ENCODE measurements around the gene COLEC12.

Gene COLEC12

DNA sequence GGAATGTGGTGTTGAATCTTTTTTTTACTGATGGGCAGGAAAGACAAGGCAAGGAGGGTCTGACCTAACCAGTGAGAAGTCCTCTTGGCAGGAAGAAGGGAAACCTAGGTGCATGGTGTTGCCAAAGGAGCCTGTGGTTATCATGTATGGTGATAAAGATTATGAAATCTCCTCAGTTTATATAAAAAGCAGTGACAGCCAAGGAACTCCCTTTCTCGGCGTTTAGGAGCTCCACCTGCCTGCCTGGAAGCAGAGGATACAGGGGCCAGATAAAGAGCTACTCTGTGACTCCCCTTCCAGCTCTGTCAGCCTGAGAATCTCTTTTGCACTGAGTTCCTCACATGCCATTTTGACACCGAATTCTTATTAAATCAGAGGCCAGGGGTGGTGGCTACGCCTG, 26.1 kb downstream of the COLEC12 start:
- no peak for DNase-seq (ENCODE audit: low read depth)

DNA sequence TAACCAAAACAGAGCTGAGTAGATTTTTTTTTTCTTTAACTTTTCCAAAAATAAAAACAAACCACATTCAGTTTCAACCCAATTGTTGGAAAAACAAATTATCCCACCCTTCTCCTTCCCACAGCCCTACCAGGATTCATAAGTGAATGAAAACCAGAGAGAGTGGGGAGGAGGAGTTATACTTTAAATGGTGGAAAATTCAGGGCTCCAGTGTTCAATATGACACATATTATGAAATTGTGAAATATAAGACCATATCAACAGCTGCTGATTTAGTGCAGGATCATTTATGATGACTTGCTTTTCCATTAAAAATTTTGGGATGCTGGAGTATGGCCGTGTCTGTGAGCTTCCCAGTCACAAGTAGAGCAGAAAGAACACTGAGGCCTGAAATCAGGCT, 26.7 kb downstream of the COLEC12 start:
- DNase-seq (ENCODE audit: low read depth): no peak

DNA sequence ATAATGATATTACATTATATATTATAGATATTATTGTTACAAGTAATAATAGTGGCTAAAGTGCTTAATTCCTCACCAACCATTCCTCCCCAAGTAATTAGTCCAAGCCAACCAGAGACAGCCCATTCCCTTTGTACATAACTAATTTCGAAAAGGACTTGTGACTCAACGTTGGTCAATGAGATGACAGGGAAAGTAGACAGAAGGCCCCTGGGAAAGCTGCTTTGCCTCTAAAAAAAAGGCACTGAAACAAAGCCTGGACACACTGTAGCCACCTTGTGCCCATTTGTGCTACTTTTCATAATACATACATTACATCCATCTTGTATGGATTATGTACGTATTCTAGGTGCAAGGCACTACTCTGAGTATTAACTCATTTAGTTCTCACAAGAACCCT, 28.8 kb downstream of the COLEC12 start:
- DNase-seq (ENCODE audit: low read depth): no peak

DNA sequence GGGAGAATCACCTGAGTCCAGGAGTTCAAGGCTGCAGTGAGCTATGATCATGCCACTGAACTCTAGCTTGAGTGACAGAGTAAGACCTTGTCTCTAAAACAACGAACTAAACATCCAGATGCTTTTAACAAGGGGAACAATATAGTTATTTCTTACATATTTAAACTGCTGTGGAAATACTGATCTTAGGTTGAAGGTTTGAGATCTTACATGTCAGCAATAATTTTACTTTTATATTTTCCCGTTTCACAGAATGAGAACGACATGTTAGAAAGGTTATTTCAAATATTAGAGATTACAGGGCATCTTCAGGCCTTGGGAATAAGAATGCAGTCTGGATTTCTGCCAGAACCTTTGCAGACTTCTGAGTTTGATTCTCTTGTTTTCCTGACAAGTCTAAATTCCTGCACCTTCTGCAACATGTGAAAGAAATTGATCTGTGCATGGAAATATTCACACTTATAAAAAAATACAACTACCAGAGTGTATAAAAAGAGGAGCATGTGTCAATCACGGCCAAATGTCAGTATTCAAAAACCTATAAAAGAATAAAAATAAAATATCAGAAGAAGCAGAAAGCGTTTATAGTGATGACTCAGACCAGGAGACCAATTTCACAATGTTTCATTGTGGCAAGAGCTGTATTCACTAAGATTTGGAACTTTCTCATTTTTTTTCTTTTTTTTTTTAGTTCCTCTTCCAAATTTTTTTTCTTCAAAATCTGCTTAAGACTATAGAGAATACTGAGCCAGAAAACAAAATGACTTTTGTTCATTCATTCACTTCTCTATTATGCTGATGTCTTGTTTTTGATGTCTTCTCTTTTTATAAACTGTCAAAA, 29.6 kb downstream of the COLEC12 start:
- peak; percentile 48 for DNase-seq (ENCODE audit: low read depth)

DNA sequence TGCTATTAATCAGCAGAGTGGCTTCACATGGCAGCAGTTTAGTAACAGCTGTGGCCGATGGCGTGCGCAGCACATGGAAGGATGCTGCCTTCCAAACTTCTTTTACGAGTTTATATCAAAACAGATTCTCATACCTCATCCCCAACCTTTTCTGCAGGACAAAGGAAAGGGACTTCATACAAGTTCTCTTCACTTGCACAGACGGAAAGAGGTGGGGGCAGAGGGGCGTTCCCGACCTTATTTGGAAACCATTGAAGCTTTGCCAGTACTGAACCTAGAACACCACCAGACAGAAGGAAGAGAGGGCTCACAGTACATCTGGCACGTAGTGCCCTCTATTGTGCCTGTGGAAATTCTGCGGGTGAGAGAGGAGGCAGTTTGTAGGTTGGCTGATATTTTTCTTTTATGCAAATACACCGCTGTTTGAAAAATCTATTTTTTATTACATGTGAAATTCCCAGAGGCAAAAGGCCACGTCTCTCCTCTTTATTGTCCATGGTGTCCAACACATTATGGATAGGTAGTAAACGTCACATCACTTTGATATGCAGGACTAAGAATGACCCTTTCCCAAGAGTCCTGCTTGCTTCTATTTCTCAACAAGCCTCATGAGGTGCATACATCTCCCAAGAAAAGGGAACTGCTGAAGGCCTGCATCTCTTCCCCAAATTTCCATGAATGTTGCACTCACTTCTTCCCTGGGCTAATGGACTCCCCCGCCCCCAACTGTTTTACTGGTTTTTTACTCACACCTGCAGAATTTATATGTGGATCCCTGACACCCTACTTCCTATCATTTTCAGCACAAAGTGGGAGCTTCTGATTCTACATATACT, 31.3 kb downstream of the COLEC12 start:
- no peak for DNase-seq (ENCODE audit: low read depth)

DNA sequence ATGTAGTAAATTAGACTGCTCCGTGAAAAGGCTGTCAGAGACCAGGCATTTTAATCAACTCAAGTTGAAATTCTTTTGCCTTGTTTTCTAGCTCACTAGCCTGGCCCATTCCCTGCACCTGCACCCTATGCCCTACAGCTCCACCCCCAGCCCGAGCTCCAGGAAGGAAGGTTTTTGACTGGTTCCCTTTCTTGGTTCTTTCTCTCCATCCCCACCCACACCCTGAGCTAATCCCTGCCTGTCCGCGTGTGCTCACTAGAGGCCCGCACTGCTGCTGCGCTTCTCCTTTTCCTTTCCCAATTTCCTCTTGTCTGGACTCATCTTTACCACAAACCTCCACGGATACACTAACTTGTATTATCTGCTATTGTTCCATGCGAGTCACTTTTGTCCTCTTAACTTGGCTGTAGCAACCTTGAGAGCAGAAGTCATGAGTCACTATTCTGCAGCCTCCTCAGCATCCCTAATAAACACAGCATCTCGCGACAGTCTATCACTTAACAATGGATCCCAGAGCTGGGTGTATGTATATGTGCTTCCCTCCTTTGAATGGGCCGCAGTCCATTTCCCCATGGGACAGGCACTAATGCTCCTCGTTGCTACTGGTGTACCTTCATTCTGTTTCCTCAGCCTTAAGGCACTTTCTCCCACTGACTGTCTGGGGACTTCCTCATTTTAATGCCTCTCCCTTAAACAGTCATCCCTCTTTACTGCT, 36.5 kb downstream of the COLEC12 start:
- DNase-seq (ENCODE audit: low read depth): no peak

DNA sequence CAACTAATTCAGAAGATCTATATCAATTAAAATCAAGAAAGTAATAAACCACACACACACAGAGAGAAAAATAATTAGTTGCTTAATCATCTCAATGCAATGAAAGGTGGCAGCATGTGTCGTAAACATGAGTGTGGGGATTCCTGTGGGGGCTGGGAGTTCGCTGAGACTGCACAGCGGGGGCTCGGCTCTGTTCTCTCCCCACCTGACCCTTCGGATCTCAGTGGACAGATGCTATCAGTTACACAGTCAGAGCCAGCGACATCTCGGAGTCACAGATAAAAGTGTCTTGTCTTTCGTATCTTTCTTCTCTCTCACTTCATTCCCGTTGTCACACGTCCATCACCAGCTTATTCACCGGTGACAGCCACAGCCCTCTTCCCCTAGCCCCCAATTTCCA, 37.1 kb downstream of the COLEC12 start:
- DNase-seq (ENCODE audit: low read depth): no peak

DNA sequence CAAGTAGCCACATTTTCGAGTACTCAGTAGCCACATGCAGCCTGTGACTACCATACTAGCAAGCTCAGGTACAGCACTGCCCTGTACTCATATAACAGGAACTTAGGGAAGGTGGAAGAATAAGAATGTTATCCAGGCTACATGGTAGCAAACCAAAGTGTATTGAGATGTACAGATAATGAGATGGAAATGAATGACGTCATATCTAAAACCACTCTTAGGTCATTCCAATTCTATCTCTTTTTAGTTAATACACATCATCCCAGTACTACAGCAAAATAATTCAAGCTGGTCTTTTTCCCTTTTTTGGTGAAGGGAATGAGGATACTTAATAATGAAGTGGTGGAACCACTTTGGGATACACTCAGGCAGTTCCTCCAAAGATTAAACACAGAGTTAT, 38.7 kb downstream of the COLEC12 start:
- DNase-seq (ENCODE audit: low read depth): no peak

DNA sequence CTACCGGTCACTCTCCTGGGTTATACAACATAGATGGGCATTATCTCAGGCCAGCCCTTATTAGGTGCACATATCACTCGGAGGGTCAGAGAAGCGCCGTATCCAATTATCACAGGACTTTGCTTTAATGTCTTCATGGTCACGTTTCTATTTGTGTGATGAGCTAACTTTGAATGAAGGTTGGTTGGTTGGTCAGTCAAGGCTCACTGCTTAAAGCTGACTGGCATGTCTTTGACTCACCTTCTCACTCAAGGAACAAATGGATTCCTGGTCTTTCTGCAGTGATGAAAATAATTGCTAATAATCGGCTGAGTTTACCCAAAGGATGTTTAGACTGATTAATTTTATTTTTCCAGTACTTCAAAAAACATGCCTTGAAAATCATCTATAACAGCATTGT, 39.7 kb downstream of the COLEC12 start:
- DNase-seq (ENCODE audit: low read depth): no peak

DNA sequence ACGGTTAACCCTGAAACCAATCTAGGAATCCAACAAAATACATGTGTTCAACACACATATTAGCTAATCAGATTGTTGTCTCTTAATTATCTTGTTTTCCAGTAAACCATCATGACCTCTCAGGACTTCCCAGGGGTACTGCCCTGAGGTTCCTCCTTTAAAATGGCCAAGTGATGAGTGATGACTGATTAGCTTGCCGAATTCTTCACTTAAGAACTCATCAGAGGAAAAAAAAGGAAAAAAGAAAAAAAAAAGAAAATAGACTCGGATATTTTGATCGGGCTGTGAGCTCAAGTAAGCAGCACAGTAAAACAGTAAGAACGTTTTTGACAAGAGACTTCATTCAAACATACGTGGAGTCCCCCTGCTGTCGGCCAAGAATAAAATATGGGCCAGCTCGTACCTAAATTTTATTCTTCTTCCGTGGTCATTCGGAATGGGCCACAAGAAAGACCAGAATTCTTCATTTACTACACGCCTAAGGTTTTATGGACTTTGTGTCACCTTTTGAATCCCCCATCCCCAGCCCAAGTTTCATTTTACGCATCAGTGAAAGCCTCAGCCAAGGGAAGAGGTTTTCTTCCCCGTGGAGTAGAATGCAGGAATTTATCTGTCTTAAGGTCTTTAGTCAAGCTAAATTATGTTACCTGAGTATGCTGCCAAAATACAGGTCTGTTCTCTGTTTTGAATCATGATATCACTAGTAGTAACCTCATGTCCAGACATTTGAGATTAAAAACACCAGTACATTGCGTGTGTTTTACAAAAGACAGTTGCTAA, 40.5 kb downstream of the COLEC12 start:
- DNase-seq (ENCODE audit: low read depth): no peak

DNA sequence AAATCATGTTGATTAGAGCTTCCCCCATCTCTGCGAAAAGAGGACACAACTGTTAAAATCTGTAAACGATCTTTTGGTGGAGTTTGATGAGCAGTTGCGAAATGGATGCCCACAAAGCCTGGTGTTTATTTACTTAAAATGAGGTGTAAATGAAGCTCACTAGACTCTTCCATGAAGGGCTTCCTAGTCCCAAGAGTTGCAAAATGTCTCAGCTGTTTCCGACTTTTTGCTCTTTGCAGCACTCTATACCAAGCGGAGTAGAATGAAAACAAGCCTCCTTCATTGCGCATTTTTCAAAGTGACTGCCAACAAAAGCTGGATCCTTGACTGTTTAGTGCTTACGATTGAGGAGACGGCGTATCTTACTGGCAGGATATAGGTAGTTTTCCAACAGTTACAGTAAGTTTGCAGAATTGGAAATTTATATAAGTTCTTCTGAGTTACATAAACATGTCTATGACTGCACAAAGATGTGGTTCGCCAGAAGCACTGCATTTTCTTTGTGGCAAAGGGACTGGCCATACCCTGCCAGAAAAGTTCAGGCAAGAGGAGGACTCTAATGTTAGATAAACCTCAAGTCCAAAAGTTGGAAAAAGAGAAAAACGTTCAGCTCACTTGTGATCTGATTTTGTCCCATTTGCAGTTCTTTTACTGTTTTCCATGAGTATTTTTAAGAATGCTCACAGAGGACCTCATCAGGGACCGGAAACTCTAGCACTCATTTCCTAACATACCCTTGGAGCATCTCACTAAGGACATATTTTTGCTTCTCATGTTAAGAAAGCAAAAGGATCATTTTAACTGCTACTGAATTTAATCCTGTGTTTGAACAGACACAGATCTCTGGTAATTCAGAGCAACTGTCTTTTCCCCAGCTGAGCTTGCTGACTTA, 42.7 kb downstream of the COLEC12 start:
- DNase-seq (ENCODE audit: low read depth): no peak

DNA sequence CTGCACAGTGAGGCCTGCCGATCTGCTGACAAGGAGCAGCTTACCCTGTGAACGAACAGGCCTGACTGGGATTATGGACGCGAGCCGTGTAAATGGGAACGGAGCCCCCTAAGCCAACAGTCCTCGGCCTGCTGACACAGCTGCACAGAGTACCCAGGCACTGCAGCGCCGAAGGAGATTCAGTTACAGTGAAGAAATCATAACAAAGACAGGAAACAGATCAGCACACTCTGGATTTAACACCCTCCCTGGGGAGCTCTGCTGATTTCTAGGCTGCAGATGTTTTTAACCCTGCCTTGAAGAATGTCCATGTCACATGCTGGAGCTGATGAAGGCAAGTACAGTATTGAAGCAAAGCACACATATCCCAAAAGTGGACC, 43.4 kb downstream of the COLEC12 start:
- DNase-seq (ENCODE audit: low read depth): no peak

DNA sequence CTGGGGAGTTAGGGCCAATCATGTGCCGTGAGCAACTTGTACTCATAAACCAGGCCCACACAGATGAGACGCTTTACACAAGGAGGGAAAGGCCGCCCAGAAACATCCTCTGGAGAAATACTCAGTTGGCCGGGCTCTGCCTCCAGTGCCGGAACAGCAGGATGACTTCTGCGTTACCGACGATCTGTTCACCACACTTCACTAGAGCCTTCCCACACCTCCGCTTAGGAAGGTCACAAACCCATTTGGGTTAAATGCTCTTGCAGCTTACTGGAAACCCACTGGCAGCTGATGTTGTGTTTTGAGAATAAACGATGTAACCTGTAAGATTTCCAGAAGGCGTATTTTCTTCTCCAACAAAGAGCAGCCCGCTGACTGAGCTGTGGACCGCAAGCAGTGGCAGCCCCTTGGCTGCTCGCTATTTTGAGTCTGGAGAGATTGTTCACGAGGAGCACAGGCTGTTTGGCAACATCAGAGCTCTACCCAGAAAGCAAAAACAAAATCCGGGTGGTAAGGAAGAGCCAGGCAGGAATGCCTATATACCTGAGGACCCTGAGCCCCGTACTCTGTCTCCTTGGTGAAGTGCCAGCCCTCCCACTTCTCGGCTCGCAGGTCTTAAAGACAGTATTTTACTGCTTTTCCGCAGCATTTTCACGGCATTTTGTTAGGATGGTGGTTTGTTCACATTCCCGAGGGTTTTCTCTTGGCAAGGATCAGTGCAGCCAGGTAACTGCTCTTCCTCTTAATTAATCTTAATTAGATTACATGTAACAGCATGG, 44.0 kb downstream of the COLEC12 start:
- no peak for DNase-seq (ENCODE audit: low read depth)

DNA sequence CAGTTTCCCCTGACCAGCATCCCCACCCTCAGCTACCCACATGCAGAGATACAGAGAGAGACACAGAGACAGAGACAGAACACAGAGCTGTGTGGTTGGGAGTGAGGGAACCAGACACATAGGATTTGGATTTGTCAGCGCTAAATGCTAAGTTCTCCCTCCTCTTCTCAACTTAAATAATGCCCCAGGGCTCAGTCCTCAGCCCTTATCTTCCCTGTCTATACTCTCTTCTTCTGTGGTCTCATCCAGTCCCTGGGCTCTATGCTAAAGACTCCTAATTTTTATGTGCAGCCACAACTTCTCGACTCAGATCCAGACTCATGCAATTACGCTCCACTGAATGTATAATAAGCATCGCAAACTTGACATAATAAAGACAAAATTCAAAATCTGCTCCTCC, 47.1 kb downstream of the COLEC12 start:
- no peak for DNase-seq (ENCODE audit: low read depth)

DNA sequence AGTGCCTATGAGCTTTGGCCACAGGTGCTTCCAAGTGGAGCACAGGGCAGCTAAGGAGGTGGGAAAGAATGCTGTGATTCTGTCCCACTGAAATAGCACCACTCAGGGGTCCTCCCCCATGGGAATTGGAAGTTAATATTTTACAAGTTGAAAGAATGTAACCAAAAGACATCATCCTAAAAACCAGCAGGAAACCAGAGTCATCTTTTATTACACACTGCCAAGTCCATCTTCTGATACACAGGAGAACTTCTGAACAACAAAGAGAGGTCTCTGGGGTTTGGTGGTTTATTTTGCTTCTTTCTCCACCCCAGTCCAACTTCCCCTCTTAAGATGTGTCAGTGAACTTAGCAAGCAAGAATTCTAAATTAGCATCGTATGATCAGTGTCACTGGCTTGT, 47.7 kb downstream of the COLEC12 start:
- no peak for DNase-seq (ENCODE audit: low read depth)

DNA sequence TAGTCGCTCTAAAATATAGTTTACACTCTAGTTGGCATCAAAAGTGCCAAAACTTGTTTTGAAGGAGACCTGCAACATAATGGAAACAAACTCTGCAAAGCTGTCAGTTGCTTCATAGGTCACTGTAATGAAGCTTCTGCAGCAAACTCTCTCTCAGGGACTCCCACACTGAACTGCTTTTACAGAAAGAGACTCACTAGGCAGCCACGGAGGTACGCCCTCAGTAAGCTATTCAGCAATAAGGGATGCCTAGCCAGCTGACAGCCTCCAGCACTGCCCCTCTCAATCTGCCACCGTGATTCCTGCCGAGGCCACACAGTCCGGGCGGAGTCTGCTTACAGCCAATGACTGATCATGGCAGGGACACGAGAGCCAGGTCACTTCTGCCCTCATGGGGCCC, 51.1 kb downstream of the COLEC12 start:
- no peak for DNase-seq (ENCODE audit: low read depth)

DNA sequence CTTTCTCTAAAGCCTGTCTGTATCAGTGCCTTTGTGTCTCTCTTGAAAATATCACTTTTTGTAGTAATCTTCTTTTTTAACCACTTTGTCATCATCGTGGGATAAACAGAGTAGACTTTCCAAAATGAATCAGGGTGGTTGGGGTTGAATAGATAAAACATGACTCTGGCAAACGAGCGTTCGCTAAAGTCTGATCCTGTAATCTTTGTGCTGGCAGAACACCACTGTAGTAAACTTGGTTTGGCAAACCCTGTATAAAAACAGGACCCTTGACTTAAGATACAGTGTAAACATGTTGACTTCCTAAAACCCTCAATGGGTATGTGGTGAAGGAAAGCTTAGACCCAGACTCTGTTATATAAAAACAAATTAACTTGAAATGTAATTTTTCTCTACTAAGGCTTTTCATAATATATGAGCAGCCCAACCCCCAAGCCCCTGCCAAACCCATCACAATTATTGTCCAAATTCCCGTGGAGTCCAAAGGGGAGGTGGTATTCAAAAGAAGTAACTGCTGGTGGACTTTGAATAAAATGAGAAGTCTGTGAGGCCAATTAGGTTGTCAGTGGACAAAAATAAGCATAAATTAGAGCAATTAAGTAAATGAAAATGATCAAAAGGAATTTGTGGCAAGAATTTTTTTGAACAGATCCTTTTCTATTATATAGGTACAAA, 52.2 kb downstream of the COLEC12 start:
- DNase-seq (ENCODE audit: low read depth): no peak

DNA sequence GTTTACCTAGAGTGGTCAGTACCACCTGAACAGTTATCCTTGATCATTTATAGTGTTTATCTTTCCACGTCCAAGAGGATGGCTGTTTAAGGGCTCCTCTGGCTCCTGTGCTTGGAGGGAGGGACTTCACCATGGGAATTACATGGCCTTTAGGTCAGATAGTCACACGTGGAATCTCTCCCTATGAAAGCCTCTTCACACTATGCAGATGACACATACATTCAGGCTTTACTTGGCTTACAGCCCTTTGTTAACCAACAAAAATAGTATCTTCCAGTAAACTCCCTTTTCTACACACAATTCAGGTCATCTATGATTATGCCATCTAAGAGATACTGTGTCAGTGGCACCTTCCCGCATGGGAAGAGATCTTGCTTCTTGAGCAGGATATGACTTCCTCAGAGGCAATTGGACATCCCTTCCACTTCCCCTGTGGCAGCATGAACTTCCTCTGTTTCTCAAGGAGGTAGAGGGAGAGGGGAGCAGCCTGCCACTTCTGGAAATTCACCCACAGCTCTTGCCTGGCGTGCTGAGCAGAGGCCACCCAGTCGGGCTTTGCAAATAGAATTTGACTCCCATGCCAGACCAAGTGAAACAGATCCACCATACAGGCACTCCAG, 53.5 kb downstream of the COLEC12 start:
- no peak for DNase-seq (ENCODE audit: low read depth)

DNA sequence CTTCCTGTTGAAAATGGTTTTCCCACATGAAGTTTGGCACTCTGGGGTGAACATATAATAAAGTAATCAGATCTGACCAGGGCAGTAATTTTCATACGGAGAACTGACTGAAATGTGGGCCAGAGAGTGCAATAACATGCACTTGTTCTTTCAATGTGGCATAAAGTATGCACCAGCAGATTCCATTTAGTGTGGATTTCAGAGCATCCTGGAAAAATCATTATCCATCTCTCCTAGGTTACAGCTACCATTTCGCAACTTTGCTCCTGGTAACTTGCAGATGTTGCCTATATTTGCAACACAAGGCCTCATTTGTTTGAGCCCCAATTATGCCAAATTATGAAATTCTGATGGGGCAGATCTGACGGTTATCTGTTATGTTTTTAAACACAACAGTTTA, 55.4 kb downstream of the COLEC12 start:
- no peak for DNase-seq (ENCODE audit: low read depth)

Measured in HS-5 (cell line).